EL (cell line): ENCODE measurements around the gene NEK2.

Source experiments
- DNase-seq: peaks from one replicate; pipeline ENCODE4 v3.0.0-alpha.2; 2016

NEK2 gene

DNA sequence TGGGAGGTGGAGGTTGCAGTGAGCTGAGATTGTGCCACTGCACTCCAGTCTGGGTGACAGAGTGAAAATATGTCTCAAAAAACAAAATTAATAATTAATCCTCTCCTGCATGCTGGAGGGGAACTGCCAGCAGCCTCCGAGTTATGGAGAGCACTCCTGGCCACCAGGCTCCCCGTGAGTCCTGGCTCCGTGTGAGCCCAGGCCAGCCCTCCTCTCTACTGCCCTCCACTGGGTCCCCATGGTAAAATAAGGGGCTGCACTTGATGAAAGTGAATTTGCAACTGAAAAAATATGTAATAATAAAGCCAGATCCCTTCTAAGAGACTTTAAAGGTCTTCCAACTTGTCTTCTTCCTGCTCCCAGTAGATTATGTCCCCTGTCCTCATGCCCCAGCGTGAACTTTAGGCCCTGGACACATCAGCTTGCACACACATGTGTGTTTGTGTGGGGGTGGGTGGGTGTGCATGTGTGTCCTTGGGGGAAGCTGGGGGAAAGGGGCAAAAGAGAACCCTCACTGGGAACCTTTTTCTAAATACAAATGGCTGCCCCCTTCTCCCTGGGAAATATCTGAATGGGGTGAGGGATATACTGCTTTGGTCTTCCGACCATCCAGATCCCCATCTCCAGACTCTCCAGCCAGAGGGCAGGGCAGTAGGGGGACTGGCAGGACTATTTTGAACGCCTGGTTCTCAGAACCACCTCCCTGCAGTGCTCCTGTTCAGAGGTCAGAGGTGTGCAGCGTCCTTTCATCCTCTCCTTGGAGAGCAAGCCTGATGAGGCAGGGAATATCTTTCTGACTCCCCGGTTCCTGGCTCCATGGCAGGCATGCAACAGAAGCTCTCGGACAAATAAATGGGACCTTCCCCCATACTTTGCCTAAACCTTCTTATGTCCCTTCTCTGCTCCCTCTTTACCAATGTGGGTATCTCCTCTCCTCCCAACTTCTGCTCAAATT lies 26.2 kb downstream of the NEK2 start:
- DNase-seq, result peak; percentile 46

DNA sequence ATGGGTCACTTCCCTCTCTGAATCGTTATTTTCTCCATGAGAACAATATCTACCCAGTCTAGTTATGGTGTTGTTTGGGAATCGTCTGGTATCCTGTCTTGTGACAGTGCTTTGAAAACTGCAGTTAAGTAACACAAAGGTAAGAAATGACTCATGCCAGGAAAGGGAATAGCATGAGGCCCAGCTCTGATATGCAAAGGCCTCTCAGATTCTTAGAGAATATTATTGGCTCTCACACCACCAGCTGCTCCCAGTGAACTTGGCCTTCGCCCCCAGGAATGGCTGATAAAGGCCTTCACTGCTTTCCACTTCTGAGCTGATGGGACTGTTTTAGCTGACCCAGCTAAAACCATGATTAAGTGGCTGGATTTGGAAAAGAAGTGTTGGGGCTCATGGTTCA lies 27.1 kb downstream of the NEK2 start:
- DNase-seq, result no peak

DNA sequence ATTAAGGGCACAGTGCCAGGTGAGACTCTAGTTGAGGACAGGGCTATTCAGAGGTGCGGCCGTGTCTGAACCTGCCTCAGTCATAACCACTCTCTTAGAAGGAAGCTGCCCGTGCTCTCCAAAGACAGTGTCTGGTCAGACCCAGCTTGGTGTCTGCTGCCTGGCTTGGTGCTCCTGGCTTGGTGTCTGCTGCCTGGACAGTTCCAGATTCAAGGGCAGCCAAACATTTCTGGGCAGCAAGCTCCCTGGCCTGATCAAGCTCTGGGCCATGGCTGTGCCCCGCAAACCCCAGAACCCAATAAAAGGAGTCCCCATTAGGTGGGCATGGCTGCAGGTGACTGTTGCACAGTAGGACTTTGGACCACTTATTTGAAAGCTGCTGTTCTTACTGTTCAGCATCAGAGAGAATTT lies 27.7 kb downstream of the NEK2 start:
- DNase-seq, result no peak

DNA sequence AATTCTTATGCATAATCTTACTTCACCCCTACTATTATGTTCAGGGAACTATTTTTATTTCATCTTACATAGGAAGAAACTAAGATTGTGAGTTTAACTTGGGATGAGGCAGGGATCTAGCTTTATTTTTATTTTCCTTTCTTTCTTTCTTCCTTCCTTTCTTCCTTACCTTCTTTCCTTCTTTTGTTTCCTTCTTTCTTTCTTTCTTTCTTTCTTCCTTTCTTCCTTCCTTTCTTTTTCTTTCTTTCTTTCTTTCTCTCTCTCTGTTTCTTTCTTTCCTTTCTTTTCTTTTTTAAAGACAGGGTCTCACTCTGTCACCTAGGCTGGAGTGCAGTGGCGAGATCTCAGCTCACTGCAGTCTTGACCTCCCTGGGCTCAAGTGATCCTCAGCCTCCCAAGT lies 28.9 kb downstream of the NEK2 start:
- no peak for DNase-seq

DNA sequence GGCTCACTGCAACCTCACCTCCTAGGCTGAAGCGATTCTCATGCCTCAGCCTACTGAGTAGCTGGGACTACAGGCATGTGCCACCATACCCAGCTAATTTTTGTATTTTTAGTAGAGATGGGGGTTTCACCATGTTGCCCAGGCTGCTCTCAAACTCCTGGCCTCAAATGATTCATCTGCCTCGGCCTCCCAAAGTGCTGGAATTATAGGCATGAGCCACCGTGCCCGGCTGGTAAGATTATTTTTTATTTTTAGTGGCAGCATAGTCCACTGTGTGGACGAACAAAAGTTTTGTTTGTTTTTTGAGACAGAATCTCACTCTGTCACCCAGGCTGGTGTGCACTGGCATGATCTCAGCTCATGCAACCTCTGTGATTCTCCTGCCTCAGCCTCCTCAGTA lies 29.8 kb downstream of the NEK2 start:
- peak; percentile 13 for DNase-seq

DNA sequence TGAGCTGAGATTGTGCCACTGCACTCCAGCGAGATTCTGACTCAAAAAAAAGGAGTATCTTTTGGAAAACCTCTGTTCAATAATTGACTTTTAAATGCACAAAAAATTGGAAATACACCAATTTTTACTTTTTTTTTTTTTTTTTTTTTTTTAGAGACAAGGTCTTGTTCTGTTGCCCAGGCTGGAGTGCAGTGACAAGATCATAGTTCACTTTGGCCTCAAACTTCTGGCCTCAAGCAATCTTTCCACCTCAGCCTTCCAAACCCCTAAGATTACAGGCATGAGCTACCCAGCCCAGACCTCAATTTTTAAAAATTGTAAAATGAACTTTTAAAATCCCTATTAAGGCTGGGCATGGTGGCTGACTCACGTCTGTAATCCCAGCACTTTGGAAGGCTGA lies 30.8 kb downstream of the NEK2 start:
- DNase-seq, result no peak

DNA sequence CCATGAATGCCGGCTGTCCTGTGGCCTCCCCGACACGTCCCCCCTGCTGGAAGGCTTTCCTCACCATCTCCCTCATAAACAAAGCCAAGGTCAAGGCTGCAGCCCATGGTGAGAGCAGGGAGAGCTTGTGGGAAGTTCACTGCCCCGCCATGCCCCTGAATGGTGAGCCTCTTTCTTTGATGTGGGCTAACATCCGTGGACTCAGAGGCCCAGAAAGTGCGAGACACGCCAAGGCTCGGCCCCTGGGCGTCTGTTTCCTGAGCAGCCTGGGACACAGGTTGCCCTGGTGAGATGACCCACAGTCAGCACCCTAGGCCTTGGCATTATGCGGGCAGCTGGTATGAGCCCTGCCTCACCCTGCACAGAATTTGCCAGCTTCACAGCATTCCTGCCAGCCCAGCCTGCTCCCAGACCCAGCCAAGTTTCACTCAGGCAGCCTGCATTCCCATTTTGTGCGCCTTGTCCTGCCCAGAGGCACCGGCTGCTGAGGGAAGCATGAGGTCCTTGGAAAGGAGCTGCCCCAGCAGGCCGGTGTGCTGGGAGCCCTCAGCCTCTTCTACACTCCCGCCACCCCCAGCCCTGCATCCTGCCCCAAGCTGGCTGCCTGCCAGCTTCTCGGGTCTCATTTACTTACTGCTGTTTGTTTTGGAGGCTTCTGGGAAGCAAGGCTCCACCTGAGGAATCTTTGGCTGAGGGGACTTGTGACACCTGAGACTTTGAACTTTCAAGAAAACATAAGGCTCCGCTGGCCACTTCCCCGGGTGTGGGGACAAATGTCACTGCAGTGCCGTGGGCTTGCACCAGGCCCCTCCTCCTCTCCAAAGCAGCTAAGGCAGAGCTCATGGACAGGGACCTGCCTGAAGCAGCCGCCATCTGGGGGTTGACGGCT lies 31.9 kb downstream of the NEK2 start:
- DNase-seq, result no peak

DNA sequence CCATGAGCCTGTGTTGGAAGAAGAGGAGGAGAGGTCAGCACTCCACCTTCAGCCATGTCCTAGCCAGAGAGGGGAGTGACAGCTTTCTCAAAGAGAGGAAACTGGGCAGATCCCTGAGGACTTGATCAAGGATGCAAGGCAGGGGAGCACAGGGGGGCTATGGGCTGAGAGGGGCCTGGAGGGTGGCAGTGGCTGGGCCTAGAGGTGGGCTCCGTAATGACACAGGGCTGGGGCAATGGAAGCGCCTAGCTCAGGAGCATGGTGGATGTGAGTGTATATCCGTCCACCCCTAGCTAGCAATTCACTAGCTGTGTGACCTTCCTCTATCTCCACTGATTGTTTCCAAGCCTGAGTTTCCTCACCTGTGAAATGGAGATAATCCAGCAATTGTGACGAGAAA lies 32.6 kb downstream of the NEK2 start:
- DNase-seq, result no peak

DNA sequence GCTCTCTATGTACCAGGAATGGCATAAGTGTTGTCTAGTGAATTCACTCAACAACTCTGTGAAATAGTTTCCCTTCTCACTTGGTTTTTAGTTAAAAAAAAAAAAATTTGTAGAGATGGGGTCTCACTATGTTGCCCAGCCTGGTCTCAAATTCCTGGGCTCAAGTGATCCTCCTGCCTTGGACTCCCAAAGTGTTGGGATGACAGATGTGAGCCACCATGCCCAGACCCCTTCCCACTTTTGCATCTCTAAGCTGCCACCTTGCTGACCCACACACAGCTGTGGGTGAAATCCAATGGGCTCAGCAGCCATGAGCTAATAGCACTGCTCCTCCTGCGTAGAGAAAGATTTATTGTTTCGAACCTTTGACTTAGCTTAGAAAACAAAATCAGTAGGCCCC lies 33.5 kb downstream of the NEK2 start:
- DNase-seq, result no peak

DNA sequence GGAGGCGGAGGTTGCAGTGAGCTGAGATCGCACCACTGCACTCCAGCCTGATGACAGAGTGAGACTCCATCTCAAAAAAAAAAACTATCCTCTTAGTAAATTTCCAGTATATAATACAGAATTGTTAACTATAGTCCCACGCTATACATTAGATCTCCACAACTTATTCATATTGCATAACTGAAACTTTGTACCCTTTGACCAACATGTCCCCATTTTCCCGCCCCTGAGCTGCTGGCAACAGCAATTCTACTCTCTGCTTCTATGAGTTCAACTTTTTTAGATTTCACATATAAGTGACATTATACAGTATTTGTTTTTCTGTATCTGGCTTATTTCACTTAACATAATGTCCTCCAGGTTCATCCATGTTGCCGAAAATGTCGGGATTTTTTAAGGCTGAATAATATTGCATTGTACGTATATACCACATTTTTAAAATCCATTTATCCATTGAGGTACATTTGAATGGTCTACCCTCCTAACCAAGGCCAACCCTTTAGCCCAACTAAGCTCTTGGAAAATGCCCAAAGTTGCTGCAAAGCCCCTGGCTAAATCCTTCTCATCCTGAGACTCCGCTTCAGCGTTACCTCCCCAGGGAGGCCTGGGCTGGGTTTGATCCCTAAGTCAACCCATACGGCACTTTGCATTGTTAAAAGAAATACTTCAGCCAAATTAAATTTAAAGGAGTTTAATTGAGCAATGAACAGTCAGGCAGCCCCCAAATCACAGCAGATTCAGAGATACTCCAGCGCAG lies 34.2 kb downstream of the NEK2 start:
- DNase-seq, result no peak

DNA sequence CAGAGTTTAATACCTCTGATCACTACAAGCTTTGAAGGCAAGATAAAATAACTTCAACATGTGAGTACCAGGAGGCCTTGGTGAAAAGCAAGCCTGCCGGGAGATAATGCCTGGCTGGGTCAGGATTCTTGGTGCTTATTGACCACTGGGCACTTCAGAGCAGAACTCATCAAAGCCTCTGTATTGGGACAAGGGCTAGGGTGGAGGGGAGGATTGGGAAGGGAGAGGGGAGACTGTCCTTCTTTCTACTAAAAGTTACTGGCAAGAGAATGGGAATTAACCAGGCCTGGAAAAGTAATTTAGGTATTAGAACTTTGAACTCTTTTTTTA lies 35.2 kb downstream of the NEK2 start:
- no peak for DNase-seq

DNA sequence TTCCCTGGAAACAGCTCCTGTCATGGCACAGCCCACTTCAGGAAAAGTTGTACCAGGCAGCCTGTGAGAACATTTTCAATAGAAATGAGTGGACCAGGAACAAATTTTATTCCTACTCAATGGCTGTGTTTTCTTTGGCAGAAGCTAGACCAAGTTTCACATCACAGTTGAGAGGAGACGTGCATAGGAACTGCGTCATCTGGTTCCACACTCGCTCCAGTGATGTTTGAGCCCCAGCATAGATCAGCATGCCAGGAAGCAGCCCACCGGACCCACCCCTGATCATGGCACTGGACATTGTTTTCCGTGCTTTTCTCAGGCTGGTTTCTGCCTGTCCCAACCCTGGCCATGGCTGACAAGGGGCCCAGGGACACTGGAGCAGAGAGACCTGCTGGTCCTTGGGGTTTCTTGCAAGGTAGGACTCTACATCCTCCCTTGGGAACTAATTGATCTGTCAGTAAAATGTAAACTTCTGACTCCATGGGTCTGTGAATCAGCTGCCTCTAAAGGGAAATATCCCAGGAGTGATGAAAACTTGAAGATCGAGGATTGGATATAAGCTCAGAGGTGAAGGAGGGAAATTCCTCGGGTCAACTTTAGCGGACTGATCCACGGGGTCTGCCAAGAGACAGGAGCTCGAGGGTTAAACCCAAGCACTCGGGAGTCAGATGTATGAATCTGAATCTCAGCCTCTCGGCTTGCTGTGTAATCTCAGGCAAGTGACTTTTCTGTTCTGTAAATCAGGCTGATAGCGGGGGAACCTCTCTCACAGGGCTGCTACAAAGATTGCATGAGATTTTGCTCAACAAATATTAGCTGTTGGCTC lies 35.7 kb downstream of the NEK2 start:
- DNase-seq, result peak; percentile 93

DNA sequence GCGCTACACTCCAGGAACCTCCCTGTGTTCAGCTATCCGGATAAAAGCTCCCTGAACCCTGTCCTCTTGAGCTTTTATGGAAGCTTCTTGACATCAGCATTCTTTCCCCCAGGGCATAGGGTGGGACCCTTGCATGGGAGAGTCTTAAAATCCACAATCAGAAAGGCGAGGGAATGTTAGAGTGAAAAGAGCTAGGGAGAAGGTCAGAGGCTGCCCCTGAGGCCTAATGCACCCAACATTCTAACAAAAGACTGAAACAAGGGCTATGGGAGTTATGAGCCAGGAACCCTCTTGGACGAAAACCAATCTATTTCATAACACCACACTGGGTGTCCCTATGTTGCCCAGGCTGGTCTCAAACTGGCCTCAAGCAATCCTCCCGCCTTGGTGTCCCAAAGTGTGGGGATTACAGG lies 36.7 kb downstream of the NEK2 start:
- peak; percentile 55 for DNase-seq

DNA sequence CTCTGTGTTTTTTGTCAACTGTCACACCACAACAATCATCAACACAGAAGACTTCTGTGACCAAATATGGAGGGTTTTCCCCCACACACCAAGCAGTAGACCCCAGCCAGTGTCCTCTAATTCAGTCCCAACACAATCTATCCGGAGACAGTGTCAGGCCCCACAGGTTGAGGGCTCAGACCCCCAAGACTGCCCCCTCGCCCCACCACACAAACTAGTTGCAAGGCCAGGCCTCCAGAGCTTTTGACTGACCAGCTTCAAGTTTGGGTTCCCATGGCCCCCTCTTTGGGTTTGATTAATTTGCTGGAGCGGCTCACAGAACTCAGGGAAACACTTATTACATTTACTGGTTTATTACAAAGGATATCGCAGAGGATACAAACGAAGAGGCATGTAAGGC lies 37.2 kb downstream of the NEK2 start:
- no peak for DNase-seq

DNA sequence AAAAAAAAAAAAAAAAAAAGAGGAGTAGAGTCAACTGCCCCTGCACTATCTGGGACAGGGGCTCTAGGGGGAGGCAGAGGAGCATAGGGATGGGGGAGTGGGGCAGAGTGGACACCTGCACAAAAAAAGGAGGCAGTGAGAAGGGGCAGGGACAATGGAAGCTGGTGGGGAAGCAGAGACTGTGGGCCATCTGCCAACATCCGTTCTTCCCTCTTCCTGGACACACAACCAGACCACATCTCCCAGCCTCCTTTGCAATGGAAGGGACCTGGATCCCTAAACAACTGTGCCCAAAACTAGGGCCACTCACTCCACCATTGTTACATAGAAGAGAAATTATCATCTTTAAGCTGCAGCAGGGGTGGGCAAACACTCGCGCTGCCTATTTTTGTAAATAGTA lies 38.4 kb downstream of the NEK2 start:
- no peak for DNase-seq

DNA sequence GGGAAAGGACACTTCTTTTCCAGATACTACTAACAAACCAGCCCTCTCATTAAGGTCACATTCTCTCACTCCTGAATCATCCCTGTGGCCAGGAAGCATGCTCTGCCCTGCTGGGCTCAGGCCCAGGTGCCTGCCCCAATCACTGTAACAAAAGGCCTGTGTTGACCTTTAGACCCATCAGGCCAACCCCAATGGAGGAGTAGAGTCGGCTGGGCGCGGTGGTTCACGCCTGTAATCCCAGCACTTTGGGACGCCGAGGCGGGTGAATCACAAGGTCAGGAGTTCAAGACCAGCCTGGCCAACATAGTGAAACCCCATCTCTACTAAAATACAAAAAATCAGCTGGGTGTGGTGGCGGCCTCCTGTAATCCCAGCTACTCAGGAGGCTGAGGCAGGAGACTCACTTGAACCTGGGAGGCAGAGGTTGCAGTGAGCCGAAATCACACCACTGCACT lies 38.8 kb downstream of the NEK2 start:
- DNase-seq, result peak; percentile 86

DNA sequence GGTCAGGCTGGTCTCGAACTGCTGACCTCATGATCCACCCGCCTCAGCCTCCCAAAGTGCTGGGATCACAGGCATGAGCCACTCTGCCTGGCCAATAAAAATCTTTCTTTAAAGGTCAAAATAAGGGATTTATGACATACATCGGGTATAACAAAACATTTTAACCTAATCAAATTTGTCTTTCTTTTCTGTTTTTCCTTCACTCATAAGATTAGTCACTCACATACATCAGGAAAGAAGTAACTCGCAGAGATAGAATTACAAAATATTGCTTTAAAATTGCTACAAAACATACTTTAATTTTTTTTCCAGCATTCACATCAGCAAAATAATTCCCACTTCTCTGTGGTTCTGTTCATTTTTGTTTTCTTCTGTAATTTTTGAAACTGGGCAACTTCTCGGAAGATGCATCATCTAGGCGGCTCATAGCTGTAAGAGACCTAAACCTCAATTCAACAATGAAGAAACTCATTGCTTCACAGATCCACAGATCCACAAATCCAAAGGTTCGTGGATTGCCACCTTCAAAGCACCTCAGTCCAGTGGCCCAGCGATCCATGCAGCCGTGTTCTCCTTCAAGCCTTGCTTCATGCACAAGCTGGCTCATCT lies 39.7 kb downstream of the NEK2 start:
- no peak for DNase-seq

DNA sequence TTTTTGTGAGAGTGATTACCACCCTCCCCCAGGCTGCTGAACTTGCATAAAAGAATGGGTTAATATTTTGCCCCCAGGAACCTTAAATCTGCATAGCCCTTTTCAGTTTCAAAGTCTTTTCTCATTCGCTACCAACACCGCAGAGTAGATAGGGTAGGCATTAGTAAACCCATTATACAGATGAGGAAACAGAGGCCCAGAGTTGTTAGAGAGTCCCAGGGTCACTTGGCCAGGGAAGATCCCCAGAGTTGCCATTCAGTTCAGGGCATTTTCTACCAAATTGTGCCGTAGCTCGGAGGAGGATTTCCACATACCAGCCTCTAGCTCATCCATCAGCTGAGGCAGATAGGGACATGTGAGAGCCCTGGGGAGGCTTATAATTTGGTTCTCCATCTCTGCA lies 40.5 kb downstream of the NEK2 start:
- no peak for DNase-seq

DNA sequence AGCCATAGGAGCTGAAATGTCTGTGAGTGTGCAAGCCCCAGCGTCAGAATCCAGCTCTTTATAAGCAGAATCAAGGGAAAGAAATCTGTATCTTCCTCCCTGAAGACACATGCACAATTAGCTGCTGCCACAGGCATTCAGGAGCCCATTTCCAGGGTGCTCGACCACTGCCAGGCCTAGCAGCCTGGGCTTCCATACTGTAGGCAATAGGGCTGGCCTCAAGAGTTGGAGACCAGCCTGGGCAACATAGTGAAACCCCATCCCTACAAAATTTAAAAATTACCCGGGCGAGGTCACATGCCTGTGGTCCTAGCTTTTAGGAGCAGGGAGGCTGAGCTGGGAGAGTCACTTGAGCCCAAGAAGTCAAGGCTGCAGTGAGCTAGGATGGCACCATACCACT lies 41.0 kb downstream of the NEK2 start:
- no peak for DNase-seq

DNA sequence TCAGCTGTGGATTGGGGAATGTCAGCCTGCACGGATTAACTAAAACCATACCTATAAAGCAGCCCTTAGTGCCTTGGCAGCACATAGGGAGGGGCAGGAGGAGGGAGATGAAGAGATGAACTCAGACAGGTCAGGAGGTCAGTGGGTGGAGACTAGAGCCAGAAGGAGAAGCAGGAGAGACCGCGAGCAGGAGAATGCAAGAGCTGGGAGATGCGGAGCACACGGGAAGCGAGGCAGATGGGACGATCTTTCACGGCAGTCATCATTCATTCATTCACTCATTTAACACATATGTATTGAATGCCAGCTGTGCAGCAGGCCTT lies 41.9 kb downstream of the NEK2 start:
- DNase-seq, result no peak

DNA sequence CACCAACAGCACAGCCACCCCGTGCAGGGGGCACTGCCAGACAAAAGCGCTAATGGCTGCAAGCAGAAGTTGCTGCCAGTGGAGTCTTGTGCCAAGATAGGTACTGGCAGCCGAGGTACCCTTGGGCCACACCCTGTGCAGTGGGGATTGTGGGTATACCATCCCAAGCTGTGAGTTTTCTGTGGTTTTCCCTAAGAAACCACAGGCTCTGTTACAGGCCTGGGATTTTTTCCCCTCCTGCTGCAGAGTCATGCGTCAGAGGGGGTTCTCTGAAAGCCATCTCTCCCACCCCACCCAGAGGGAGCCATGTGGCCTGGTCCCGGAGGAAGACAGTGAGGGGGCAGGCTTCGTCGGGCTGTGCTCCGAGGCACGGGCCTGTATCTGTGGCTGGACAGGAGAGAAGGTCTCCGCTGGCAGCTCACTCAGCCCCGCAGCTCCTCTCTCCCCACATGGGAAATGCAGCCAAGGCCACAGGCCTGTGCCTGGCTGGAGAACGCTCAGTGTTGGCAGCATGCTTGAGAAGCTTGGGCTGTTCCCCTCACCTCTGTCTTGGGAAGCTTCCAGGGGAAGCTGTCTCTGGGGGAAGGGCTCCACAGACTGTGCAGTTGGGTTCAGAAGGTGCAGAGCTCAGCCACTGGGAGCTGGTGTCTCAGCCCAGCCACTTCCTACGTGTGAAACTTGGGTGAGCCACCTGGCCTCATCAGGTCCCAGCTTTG lies 42.5 kb downstream of the NEK2 start:
- DNase-seq, result peak; percentile 75
